GM21723 (cell line): ENCODE data around the gene OR10T2.
"Not testable (repeated sequence)": the region's sequence is repeated elsewhere in the genome, so short reads cannot be mapped to it uniquely, and the experiment has no call there.

ENCODE experiments used
- ATAC-seq: cut with Tn5 transposase; IDR thresholded peaks from one replicate; pipeline ENCODE4 v1.9.1; 2021; ENCODE audit warnings: mild to moderate bottlenecking, moderate library complexity; ENCODE audit not compliant: unreplicated experiment

The OR10T2 gene

GRCh38 chr1:158357441-158357840, 41.8 kb downstream of the OR10T2 start:
- ATAC-seq, result no peak

DNA sequence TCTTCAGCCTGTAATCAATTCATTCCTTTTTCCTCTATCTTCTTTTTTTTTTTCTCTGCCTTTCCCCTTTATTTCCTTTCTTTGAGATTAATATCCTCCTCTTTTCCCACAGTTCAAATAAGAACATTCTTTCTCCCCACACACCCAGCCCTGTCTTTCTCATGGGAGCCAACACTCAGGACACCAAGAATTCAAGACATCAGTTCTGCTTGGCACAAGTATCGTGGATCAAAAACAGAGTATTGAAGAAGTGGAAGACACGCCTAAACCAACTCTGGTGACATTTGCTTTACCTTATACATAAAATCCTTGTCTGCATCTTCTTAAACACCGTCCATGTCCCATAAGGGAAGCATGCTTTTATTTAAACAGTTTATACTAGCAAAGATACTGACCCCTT, 42.6 kb downstream of the OR10T2 start:
- ATAC-seq, result no peak

GRCh38 chr1:158355773-158356285, 43.4 kb downstream of the OR10T2 start:
- ATAC-seq, result no peak

DNA sequence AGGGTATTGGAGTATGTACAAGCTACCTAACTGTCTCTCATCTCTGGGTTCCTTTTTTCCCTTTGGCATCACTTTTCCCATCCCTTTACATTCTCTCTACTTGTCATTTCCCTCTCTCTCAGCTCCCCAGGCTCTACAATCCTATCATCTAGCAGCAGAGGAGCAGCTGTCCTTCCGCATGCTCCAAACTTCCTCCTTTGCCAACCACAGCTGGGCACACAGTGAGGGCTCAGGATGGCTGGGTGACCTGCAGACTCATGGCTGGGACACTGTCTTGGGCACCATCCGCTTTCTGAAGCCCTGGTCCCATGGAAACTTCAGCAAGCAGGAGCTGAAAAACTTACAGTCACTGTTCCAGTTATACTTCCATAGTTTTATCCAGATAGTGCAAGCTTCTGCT, 45.0 kb downstream of the OR10T2 start:
- ATAC-seq, result no peak

DNA sequence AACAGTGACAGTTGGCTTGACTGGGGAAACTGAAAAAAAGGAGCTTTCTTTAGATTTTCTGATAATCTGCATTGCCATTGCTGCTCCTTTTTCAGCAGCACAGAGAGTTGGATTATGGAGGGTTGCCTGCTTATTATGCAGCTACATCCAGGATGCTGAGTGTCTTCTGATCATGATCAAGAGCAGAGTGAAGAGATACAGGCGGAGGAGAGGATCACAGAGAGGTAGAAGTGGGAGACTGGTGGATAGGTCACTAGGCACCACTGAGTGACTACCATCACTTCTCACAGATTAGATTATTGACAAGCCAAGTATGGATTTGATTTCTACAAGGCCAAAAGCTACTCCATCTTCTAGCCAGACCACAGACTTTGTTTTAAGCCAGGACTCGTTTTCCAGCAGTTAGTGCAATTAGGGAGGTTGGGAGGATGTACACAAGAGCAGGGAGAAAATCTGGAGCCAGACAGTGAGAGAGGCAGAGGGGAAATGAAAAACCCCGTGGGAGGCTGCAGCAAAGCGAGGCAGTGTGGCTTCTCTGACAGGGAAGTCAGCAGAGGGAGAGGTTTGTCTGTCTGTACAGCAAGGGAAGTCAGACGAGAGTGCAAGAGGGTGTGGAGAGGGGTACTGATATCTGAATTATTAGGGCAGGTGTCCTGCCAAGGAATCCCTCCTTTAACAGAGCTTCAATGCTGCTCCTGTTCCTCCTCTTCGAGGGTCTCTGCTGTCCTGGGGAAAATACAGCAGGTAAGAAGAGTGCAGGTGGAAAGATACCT, 45.8 kb downstream of the OR10T2 start, which contains the start of gene CD1E:
CD1E (plus strand) TSS at position 592 of the 773 bp plus-strand sequence; CDS start at position 687, 95 bp downstream.
- ATAC-seq, result no peak

GRCh38 chr1:158348946-158349345, 50.3 kb downstream of the OR10T2 start:
- not testable (repeated sequence) for ATAC-seq
